GM12872 (cell line): ENCODE results near the gene RPL28.
"Not testable (repeated sequence)": the region's sequence is repeated elsewhere in the genome, so short reads cannot be mapped to it uniquely, and the experiment has no call there.

Source experiments
- TF ChIP-seq, protein P1 (sequence below): IDR thresholded peaks from 3 replicates; pipeline ENCODE4 v1.5.1; 2011; ENCODE audit warnings: low read depth, mild to moderate bottlenecking, low read length, moderate library complexity; ENCODE audit not compliant: insufficient read depth

RPL28 gene

DNA sequence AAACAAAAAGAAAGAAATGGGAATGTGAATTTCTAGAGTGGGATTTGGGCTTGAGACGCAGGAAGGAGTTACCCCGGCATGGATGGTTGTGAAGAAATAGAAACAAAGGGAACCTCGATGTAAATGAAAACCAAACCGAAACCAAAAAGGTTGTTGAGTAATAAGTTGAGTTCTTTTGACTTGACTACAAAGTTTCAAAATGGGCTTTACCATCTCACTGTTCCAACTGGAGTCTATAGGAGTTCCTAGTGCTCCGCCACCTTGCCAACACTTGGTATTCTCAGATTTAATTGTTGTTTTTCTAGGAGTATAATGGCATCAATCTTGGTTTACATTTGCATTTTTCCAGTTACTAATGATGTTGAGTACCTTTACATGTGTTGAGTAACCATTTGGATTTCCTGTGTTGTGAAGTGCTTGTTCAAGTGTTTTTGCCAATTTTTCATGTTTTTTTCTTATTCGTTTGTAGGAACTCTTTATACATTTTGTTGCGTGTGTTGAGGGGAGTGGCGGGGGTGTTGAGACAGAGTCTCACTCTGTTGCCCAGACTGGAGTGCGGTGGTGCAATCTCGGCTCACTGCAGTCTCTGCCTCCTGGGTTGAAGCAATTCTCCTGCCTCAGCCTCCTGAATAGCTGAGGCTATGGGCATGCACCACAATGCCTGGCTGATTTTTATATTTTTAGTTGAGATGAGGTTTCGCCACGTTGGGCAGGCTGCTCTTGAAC is 12.6 kb downstream of the RPL28 start:
- TF ChIP-seq, protein P1, sequence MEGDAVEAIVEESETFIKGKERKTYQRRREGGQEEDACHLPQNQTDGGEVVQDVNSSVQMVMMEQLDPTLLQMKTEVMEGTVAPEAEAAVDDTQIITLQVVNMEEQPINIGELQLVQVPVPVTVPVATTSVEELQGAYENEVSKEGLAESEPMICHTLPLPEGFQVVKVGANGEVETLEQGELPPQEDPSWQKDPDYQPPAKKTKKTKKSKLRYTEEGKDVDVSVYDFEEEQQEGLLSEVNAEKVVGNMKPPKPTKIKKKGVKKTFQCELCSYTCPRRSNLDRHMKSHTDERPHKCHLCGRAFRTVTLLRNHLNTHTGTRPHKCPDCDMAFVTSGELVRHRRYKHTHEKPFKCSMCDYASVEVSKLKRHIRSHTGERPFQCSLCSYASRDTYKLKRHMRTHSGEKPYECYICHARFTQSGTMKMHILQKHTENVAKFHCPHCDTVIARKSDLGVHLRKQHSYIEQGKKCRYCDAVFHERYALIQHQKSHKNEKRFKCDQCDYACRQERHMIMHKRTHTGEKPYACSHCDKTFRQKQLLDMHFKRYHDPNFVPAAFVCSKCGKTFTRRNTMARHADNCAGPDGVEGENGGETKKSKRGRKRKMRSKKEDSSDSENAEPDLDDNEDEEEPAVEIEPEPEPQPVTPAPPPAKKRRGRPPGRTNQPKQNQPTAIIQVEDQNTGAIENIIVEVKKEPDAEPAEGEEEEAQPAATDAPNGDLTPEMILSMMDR, result no peak

DNA sequence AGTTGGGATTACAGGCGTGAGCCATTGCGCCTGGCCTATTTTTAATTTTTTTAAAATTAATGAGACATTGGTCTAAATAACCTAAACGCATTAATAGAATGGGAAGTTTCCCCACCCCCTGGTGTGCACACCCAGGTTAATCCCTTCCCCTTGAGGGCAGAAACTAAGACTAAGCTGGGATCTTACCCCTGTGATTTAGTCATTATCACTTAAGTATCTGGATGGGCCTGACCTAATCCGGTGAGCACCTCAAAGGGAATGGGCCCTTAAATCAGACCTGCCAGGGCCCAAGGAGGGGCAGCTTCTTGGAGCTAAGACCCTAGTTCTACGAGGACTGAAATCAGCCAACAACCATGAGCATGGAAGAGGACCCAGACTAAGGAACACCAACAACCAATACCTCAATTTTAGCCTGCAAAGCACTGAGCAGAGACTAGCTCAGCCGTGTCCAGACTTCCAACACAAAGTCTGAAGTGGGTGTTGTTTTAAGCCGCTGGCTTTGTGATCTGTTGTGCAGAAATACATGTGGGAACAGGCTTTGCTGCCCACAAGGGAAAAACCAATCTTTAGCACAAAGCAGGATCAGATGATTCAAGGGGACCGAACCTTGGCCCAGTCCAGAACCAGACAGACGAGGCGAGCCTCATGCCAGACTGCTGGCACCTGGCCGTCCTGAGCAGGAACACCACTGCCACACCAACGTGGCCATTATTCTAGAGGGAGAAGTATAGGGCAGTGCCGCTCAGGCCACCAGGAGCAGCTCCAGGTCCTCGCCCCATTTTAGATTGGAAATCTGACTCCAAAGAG is 14.8 kb downstream of the RPL28 start:
- TF ChIP-seq, protein P1, result no peak

DNA sequence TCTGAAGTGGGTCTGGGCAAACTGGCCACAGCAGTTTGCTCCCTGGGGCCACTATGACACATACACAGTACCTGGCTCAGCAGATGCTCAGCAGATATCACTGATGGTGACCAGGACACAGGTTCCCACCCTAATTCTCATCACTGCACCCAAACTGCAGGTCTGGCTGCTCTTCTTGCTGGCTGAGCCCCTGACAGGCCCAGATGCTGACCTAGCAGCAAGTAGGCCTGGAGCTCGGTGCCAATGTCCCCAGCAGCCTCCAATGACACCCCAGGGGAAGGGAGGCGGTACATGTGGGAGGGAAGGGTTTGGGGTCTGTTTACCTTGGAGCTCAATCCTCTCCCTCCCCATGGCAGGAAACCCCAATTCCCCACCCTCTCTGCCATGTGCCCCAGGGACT is 16.8 kb downstream of the RPL28 start:
- TF ChIP-seq, protein P1, result no peak

DNA sequence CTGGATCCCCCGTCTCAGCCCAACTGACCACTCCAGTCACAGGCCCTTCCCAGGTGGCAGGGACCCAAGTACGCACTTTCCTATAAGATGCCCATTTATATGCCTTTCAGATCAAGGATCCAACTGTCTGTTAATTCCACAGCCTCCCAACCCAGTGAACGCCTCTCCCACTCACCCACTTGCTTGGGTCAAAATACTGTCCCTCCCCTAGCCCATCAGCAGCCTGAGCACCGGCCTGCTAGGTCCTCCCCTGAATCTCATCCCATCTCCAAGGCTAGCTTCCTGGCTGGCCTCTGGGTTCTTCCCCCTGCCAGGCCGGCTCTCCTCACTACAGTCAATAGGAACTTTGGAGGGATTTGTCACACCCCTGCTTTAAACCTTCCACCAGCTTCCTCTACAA is 19.9 kb downstream of the RPL28 start:
- TF ChIP-seq, protein P1, result no peak

DNA sequence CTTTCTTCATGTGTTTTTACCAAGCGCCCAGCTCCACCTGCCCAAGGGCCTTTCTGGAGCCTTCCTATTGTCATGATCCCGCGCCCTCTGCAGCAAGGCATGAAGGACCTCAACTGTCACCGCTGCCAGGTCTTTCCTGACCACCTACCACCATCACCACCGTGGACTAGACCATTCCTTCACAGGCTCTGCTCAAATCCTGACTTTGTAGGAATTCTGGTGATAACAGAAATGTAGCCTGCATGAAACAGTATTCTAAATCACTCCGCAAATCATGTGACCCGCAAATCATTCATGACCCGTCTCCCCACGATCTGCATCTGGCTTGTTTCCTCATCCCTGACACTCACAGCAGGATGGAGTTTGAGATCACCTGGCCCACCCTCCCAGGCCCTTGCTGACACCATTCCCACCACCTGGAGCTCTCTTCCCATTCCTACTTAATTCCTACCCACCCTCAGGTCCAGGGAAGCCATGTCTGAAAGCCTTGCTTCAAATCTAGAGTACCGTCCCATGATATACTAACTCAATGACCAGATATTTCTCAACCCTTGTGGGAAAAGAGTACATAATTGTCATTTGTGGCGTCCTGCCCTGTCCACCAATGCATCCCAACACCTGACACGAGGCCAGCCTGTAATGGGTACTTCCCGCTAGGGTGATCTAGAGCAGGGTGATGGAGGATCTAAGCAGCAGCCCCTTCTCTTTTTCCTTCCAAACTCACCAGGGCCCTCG is 20.5 kb downstream of the RPL28 start:
- TF ChIP-seq, protein P1, result no peak

DNA sequence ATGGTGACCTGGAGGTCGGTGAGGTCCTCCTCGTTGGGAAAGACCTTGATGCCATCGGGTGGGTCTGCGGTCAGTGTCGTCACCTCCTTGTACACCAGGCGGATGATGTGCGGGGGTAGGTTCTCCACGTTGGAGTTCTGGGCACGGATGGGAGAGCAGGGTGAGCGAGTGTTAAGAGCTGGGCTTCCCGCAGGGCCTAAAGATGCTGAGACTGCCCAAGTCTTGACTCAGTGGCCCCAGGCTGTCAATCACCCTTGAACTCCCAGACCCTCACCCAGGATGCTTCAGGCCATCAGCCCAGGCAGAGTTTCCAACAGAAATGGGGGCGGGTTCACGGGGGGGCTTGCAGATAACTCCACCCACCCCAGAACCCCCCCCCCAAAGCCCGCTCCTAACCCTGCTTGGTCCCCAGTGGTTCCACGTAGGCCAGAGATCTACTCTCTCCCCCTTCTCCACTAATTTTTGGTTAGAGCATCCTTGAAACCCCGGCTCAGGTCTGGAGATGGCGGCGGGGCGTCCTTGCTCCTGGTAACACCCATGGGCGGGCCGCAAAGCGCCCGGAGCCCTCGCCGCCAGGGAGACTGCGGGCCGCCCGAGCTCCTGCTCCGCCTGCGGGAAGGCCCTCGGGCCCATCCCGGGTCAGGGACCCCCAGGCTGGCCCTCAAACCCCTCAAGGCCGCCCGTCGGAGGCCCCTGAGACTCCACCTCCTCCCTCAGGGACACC is 21.3 kb downstream of the RPL28 start:
- TF ChIP-seq, protein P1, result no peak

DNA sequence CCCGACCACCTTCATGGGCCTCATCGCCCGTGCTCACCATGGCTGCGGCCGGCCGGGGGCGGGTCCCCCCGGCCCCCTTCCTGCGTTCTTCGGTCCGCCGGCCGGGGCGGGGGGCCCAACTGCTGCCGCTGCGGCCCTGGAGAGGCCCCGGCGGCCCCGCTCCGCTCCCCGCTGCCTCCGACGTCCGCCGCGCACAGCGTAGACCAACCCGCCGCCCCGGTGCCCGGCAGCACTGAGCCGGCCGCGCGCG is 21.7 kb downstream of the RPL28 start, which contains the start of gene UBE2S:
TSS of gene UBE2S (minus strand) at position 239 of the 250 bp plus-strand sequence. CDS start at position 40, 199 bp downstream.
- TF ChIP-seq, protein P1, result not testable (repeated sequence)
